ENCODE data around the gene FTSJ3. TPM values are rescaled to one million over a fixed set of nuclear protein-coding genes. Genes with fewer than 3 reads are reported as not detected.
A peak's percentile ranks its signal among the peaks of the same experiment; 100 is the strongest.
"Not testable (repeated sequence)": the region's sequence is repeated elsewhere in the genome, so short reads cannot be mapped to it uniquely, and the experiment has no call there.

FTSJ3 gene
- 61.8 and 86.5 TPM in 2 replicates for total RNA-seq
- polyA plus RNA-seq: 37.8 and 62.2 TPM in 2 replicates
- 31.7 and 48.3 TPM in 2 replicates for polyA plus RNA-seq (2012)
- polyA minus RNA-seq (ENCODE audit: low replicate concordance): 29.5 and 72.0 TPM in 2 replicates

DNA sequence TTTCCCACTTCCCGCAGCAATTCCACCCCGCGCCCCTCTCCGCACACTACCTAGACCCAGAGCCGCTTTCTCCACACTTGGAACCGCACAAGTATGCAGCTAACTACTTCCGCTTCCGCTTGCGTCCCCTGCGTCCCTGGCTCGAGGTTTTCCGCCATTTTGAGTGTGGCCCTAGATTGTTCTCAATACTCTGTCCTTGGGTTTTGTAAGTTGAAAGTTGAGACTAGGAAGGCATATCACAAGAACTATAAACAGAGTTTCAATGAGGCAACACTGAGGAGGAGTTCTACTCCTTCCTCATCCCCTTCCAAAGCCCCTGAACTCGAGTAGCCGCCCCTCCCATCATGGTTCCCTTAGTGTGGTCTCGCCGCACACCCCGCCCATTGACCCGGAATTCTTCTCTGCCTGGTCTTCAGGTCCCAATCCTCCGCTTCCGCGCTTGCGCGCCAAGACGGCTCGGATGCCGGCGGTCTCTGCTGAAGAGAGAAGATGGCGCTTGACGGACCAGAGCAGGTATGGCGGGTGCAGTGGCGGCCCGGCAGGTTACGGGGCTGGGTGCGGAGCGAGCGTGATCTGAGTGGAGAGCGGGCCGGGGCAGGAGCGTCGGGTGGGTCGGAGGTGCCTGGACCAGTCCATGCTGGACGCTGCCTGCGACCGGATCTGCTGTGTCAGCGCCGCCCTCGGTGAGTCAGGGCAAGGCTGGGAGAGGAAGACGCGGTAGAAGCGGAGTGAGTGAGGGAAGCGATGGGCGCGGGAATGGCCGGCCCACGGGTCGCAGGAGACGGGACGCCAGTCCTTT lies at the start of gene FTSJ3, which contains the start of gene PSMC5:
Gene FTSJ3, minus strand, starts transcription at position 662 of the 799 bp plus-strand sequence. CDS start 761 bp downstream, outside the sequence.
Gene PSMC5, plus strand, starts transcription at position 430 of the 799 bp plus-strand sequence. Its CDS starts 60 bp downstream, at position 490.
- Histone ChIP-seq H3K4me1 (ENCODE audit: control insufficient read depth, extremely low read depth, insufficient read depth, low read length) (peaks cover 8% of the 10 kb centered on the region), H3K4me2 (ENCODE audit: extremely low read depth, insufficient read depth, low read length) (peak within 1 kb of the TSS; percentile 89), H3K4me3 (replicated peaks in 1 of 4; ENCODE audit: control extremely low read depth in 1 of 4, insufficient read depth in 1 of 4, low read depth in 3 of 4, low read length in 4 of 4) (peak within 1 kb of the TSS; percentile 49 to 84 (median 77)), H3K9ac (ENCODE audit: insufficient read depth, low read length) (peak within 1 kb of the TSS; percentile 92), H3K9me3 (ENCODE audit: control insufficient read depth, insufficient read depth, low read depth, low read length) (no peaks in the 10 kb centered on the region), H3K36me3 (ENCODE audit: control insufficient read depth, insufficient read depth, low read length) (peaks cover 44% of the 10 kb centered on the region), H2AFZ (ENCODE audit: low read length) (peak within 1 kb of the TSS; percentile 73), H4K20me1 (ENCODE audit: control insufficient read depth, extremely low read depth, insufficient read depth, low read length) (no peaks in the 10 kb centered on the region), H3K27ac (ENCODE audit: insufficient read depth, low read length) (peak within 1 kb of the TSS; percentile 93), H3K79me2 (ENCODE audit: control insufficient read depth, insufficient read depth, low read length) (peaks cover 51% of the 10 kb centered on the region), H3K27me3 (ENCODE audit: control insufficient read depth, insufficient read depth, low read length) (no peaks in the 10 kb centered on the region)
- TF ChIP-seq, protein P1, sequence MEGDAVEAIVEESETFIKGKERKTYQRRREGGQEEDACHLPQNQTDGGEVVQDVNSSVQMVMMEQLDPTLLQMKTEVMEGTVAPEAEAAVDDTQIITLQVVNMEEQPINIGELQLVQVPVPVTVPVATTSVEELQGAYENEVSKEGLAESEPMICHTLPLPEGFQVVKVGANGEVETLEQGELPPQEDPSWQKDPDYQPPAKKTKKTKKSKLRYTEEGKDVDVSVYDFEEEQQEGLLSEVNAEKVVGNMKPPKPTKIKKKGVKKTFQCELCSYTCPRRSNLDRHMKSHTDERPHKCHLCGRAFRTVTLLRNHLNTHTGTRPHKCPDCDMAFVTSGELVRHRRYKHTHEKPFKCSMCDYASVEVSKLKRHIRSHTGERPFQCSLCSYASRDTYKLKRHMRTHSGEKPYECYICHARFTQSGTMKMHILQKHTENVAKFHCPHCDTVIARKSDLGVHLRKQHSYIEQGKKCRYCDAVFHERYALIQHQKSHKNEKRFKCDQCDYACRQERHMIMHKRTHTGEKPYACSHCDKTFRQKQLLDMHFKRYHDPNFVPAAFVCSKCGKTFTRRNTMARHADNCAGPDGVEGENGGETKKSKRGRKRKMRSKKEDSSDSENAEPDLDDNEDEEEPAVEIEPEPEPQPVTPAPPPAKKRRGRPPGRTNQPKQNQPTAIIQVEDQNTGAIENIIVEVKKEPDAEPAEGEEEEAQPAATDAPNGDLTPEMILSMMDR (conservative IDR thresholded peaks at IDR 0.05 in 1 of 2, IDR thresholded peaks at IDR 0.05 in 1 of 2; ENCODE audit: low read depth in 1 of 2, low read length in 2 of 2): peak; percentile 23 to 51
- TF ChIP-seq EZH2 (IDR thresholded peaks at IDR 0.05; ENCODE audit: low read length, missing control alignments): no peak
- DNase-seq (ENCODE audit: low read depth in 2 of 2): peak; percentile 94 to 96

DNA sequence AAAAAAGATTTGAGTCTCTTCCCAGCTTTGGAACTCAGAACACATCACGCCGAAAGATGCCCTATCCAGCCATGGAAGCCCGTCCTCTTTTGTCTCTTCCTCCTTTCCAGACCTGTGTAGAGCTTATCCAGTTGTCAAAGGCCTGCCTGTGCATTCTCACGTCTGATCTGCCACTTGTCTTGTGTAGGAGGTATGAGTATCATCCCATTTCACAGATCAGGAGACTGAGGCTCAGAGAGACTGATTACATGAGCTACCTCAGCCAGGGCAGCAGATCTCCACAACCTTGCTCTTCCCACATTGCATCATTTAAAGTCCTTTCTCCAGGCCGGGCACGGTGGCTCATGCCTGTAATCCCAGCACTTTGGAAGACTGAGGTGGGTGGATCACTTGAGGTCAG lies 47.2 kb upstream of the FTSJ3 start:
- not testable (repeated sequence) for H3K27ac ChIP-seq (ENCODE audit: insufficient read depth, low read length); H3K36me3 ChIP-seq (ENCODE audit: control insufficient read depth, insufficient read depth, low read length); H3K4me2 ChIP-seq (ENCODE audit: extremely low read depth, insufficient read depth, low read length); H2AFZ ChIP-seq (ENCODE audit: low read length); H3K9ac ChIP-seq (ENCODE audit: insufficient read depth, low read length); H3K9me3 ChIP-seq (ENCODE audit: control insufficient read depth, insufficient read depth, low read depth, low read length); H4K20me1 ChIP-seq (ENCODE audit: control insufficient read depth, extremely low read depth, insufficient read depth, low read length); H3K79me2 ChIP-seq (ENCODE audit: control insufficient read depth, insufficient read depth, low read length); H3K4me1 ChIP-seq (ENCODE audit: control insufficient read depth, extremely low read depth, insufficient read depth, low read length); DNase-seq (ENCODE audit: low read depth in 2 of 2); H3K27me3 ChIP-seq (ENCODE audit: control insufficient read depth, insufficient read depth, low read length); H3K4me3 ChIP-seq (replicated peaks in 1 of 4; ENCODE audit: control extremely low read depth in 1 of 4, insufficient read depth in 1 of 4, low read depth in 3 of 4, low read length in 4 of 4)

GRCh38 chr17:63874061-63874626 lies 46.7 kb upstream of the FTSJ3 start:
- not testable (repeated sequence) for DNase-seq (ENCODE audit: low read depth in 2 of 2); H2AFZ ChIP-seq (ENCODE audit: low read length); H3K4me2 ChIP-seq (ENCODE audit: extremely low read depth, insufficient read depth, low read length); H4K20me1 ChIP-seq (ENCODE audit: control insufficient read depth, extremely low read depth, insufficient read depth, low read length); H3K27me3 ChIP-seq (ENCODE audit: control insufficient read depth, insufficient read depth, low read length); H3K4me1 ChIP-seq (ENCODE audit: control insufficient read depth, extremely low read depth, insufficient read depth, low read length); H3K9ac ChIP-seq (ENCODE audit: insufficient read depth, low read length); H3K27ac ChIP-seq (ENCODE audit: insufficient read depth, low read length); H3K9me3 ChIP-seq (ENCODE audit: control insufficient read depth, insufficient read depth, low read depth, low read length); H3K4me3 ChIP-seq (replicated peaks in 1 of 4; ENCODE audit: control extremely low read depth in 1 of 4, insufficient read depth in 1 of 4, low read depth in 3 of 4, low read length in 4 of 4); H3K36me3 ChIP-seq (ENCODE audit: control insufficient read depth, insufficient read depth, low read length); H3K79me2 ChIP-seq (ENCODE audit: control insufficient read depth, insufficient read depth, low read length)

DNA sequence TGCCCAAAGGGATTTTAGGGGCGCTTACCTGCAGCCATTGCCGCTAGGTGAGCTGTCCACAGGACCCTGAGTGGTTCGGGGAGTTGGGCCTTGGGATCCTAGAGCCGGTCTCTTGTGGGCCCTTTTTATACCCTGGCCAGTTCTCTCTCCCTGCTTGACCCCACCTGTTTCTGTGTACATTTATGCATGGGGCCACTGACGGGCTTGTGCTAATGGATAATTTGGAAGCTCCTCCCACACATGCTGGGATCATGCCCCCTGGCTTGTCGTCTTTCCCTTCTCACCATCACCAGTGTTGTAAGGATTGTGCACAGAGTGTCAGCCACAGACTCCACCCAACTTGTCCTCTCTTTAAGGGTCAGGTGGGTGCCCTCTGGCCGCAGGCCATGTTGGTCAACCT lies 46.1 kb upstream of the FTSJ3 start, which contains the start of gene CSH2:
Gene CSH2, minus strand, starts transcription at position 101 of the 400 bp plus-strand sequence. Its CDS starts 63 bp downstream, at position 38.
- H3K4me1 ChIP-seq (ENCODE audit: control insufficient read depth, extremely low read depth, insufficient read depth, low read length); H3K27ac ChIP-seq (ENCODE audit: insufficient read depth, low read length); H3K36me3 ChIP-seq (ENCODE audit: control insufficient read depth, insufficient read depth, low read length); H4K20me1 ChIP-seq (ENCODE audit: control insufficient read depth, extremely low read depth, insufficient read depth, low read length); H3K27me3 ChIP-seq (ENCODE audit: control insufficient read depth, insufficient read depth, low read length); H3K9ac ChIP-seq (ENCODE audit: insufficient read depth, low read length); DNase-seq (ENCODE audit: low read depth in 2 of 2); H3K9me3 ChIP-seq (ENCODE audit: control insufficient read depth, insufficient read depth, low read depth, low read length); H3K4me3 ChIP-seq (replicated peaks in 1 of 4; ENCODE audit: control extremely low read depth in 1 of 4, insufficient read depth in 1 of 4, low read depth in 3 of 4, low read length in 4 of 4); H2AFZ ChIP-seq (ENCODE audit: low read length); H3K79me2 ChIP-seq (ENCODE audit: control insufficient read depth, insufficient read depth, low read length); H3K4me2 ChIP-seq (ENCODE audit: extremely low read depth, insufficient read depth, low read length): not testable (repeated sequence)

DNA sequence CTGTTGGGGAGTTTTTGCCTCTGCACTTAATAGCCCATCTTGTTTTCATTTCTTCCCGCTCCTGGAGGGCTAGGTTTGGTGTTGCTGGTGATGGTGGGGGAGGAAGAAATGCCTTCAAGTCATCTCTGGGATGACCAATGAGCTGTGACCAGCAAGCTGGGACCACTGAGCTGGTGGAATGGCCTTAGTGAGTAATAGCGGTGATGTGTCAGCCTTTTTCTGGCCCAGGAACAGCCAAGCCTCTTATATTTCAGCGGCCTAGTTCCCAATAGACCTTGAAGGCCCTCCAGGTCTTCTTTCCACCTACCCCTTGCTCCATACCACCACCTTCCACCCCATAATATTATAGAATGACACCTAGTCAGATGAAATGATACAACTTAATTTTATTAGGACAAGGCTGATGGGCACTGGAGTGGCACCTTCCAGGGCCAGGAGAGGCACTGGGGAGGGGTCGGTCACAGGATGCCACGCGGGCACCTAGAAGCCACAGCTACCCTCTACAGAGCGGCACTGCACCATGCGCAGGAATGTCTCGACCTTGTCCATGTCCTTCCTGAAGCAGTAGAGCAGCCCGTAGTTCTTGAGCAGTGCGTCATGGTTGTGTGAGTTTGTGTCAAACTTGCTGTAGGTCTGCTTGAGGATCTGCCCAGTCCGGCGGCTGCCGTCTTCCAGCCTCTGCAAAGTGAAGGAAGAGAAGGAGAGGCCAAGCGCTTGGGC lies 44.3 kb upstream of the FTSJ3 start:
- not testable (repeated sequence) for H3K27me3 ChIP-seq (ENCODE audit: control insufficient read depth, insufficient read depth, low read length); H4K20me1 ChIP-seq (ENCODE audit: control insufficient read depth, extremely low read depth, insufficient read depth, low read length); H3K9me3 ChIP-seq (ENCODE audit: control insufficient read depth, insufficient read depth, low read depth, low read length); H3K4me1 ChIP-seq (ENCODE audit: control insufficient read depth, extremely low read depth, insufficient read depth, low read length); H3K4me3 ChIP-seq (replicated peaks in 1 of 4; ENCODE audit: control extremely low read depth in 1 of 4, insufficient read depth in 1 of 4, low read depth in 3 of 4, low read length in 4 of 4); H3K27ac ChIP-seq (ENCODE audit: insufficient read depth, low read length); H3K9ac ChIP-seq (ENCODE audit: insufficient read depth, low read length); H3K79me2 ChIP-seq (ENCODE audit: control insufficient read depth, insufficient read depth, low read length); H3K36me3 ChIP-seq (ENCODE audit: control insufficient read depth, insufficient read depth, low read length); H3K4me2 ChIP-seq (ENCODE audit: extremely low read depth, insufficient read depth, low read length); H2AFZ ChIP-seq (ENCODE audit: low read length)
- DNase-seq (ENCODE audit: low read depth in 2 of 2): peak in 1 of 2 donors; percentile 4
